Measurements from ENCODE around the gene TCEAL1.

TCEAL1 gene

GRCh38 chrX:103630171-103630511 lies 1.4 kb downstream of the TCEAL1 start:
- no peak for TF ChIP-seq CTCF (IDR thresholded peaks at IDR 0.05; ENCODE audit: insufficient read depth, low read length)
- no peak for TF ChIP-seq POLR2AphosphoS5 (IDR thresholded peaks at IDR 0.05; ENCODE audit: low read depth)
- no peak for TF ChIP-seq SPI1 (IDR thresholded peaks at IDR 0.05; ENCODE audit: borderline replicate concordance, low read depth)
- no peak for TF ChIP-seq GABPA (IDR thresholded peaks at IDR 0.05; ENCODE audit: low read depth)
- no peak for TF ChIP-seq REST (IDR thresholded peaks at IDR 0.05; ENCODE audit: insufficient replicate concordance, low read depth)
- DNase-seq (ENCODE audit: low read depth in 1 of 2, low spot score in 1 of 2): no peak
- Histone ChIP-seq H3K27ac (replicated peaks) (no peak overlapping the region), H3K27me3 (ENCODE audit: insufficient read depth, poor library complexity, severe bottlenecking) (peaks cover 19% of the 10 kb centered on the region), H3K4me3 (replicated peaks; ENCODE audit: insufficient read depth, low read length) (no peak overlapping the region)

- no peak overlapping the region for H3K4me3 ChIP-seq (replicated peaks; ENCODE audit: insufficient read depth, low read length)
- DNase-seq (ENCODE audit: low read depth in 1 of 2, low spot score in 1 of 2): no peak
- H3K27me3 ChIP-seq (ENCODE audit: insufficient read depth, poor library complexity, severe bottlenecking): peaks cover 19% of the 10 kb centered on the region
- no peak overlapping the region for H3K27ac ChIP-seq (replicated peaks)
- TF ChIP-seq POLR2AphosphoS5 (IDR thresholded peaks at IDR 0.05; ENCODE audit: low read depth): no peak
- no peak for TF ChIP-seq GABPA (IDR thresholded peaks at IDR 0.05; ENCODE audit: low read depth)
- no peak for TF ChIP-seq REST (IDR thresholded peaks at IDR 0.05; ENCODE audit: insufficient replicate concordance, low read depth)
- no peak for TF ChIP-seq SPI1 (IDR thresholded peaks at IDR 0.05; ENCODE audit: borderline replicate concordance, low read depth)
- TF ChIP-seq CTCF (IDR thresholded peaks at IDR 0.05; ENCODE audit: insufficient read depth, low read length): no peak
Observed at GRCh38 chrX:103631145-103631544, 2.4 kb downstream of the TCEAL1 start.

- H3K4me3 ChIP-seq (replicated peaks; ENCODE audit: insufficient read depth, low read length): no peak overlapping the region
- no peaks in the 10 kb centered on the region for H3K27me3 ChIP-seq (ENCODE audit: insufficient read depth, poor library complexity, severe bottlenecking)
- DNase-seq (ENCODE audit: low read depth in 1 of 2, low spot score in 1 of 2): no peak
- no peak for TF ChIP-seq REST (IDR thresholded peaks at IDR 0.05; ENCODE audit: insufficient replicate concordance, low read depth)
- TF ChIP-seq CTCF (IDR thresholded peaks at IDR 0.05; ENCODE audit: insufficient read depth, low read length): no peak
- no peak for TF ChIP-seq POLR2AphosphoS5 (IDR thresholded peaks at IDR 0.05; ENCODE audit: low read depth)
- no peak for TF ChIP-seq SPI1 (IDR thresholded peaks at IDR 0.05; ENCODE audit: borderline replicate concordance, low read depth)
- no peak for TF ChIP-seq GABPA (IDR thresholded peaks at IDR 0.05; ENCODE audit: low read depth)
- H3K27ac ChIP-seq (replicated peaks): no peak overlapping the region
Observed at GRCh38 chrX:103635436-103635835, 6.7 kb downstream of the TCEAL1 start.

Data from HL-60 (cell line).